Sciatic nerve (tissue), 2 donors: ENCODE data around the gene TBX3. TPM values are rescaled to one million over a fixed set of nuclear protein-coding genes. Genes with fewer than 3 reads are reported as not detected.
A peak's percentile ranks its signal among the peaks of the same experiment; 100 is the strongest.

Experiments used
- ATAC-seq: fragments of 200-7000 bp; cut with Tn5 transposase; one replicate; pipeline ENCODE4 v1.9.1; 2020; ENCODE audit warnings: mild to moderate bottlenecking, moderate library complexity
- DNase-seq: peaks from one replicate; pipeline ENCODE4 v3.0.0-alpha.2; 2020; ENCODE audit warnings: low spot score
- intact Hi-C: fragments of 100-400 bp; cut with DNase I; formaldehyde crosslinking; loops from one replicate; pipeline ENCODE4 v1.14.2; 2022
- total RNA-seq: library from RNA; stranded (reverse); fragmentation: NEBNext Ultra II Directional; extraction: Animal tissue kit (Norgen Biotek cat#: 25700); gene quantifications from one replicate; pipeline ENCODE4 v1.2.1, GENCODE V29; 2021
- donor health status: DM: no; HTN: no; CAD: no.
- donor health status: DM: no; HTN: no; CAD: no.

Gene TBX3
- total RNA-seq, 1 donor from 2014 or later = 26.3 TPM

DNA sequence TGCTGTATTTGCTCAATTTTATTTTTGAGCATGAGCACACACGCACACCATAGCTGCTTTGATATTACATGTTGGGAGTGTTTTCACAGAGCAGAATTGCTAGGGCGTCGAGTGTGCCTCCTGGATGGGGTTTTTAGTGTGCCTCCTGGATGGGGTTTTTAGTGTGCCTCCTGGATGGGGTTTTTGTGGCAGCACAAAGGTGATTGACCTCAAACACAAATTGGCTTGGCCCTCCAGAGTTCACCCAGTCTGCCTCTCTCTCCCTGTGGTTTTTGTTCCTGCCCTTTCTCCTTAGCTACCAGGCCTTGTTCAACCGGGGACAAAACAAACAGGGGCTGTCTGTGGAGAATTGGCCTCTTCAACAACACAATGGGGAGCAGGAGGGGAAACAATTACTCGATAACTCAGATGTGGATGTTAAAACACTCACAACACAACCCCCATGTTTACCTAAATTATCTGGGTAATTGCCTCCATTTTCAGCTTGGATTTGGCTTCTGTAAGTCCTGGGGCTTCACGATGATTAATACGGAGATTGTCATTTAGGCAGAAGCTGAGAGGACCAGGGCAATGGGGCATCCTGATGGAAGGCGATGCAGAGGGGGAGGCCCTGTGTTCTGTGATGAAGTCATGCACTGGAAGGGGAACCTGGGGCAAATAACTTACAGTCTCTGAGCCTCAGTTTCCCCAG lies 26.9 kb downstream of the TBX3 start:
- intact Hi-C loops = no loop called here
- DNase-seq = no peak
- no peak for ATAC-seq

DNA sequence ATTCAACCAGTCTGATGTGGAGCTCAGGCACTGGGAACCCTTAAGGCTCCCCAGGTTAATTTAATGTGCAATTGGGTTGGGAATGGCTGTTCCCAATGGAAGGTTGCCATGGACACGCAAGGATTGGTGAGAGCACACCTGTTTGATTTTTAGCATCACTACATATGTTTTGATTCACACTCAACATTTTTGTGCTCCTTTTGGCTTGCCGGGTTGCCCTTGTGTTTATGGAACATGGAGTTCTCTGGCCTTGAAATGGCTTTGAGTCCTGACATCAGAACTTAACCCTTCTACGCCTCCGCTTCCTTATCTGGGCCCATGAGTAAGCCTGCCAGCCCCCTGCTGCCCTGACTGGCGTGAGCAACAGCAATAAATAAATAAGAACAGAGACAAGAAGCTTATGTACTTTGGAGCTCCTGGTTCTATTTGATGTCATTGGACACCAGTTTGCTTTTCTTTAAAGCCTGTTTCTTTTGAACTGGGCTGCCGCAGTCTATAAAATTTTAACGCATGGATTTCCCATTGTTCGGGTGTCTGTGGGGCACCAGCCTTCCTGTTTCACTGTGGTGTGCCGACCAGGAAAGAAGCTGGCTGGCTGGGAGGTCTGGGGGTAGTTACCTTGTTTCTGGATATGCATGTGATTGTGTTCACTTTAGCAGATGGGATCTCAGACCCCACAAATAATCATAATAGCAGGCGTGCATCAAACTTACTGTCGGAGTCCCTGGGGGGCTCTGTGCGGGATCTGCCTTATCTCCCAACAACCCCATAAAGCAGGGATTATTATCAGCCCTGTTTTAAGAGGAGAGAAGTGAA lies 27.8 kb downstream of the TBX3 start:
- ATAC-seq = no peak
- intact Hi-C loops = no loop called here

DNA sequence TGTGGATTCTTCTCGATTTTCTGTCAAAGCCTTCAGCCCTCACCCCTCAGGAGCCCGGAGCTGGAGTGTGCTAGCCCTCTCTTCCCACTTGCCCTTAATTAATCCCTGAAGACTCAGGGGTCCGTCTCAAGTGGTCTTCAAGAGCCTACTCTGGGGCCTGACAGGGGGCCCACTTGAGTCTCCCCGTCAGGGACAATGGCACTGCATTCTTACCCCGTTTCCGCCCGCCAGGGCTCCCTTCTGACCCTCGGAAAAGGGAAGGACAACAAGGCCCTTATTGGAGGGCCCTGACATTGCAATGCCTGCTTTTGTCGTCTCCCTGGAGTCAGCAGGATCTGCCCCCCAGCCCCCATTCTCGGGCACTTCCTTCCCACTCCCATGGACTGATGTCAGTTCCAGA lies 34.4 kb downstream of the TBX3 start:
- intact Hi-C loops = no loop called here
- ATAC-seq (no peak), DNase-seq (peak; percentile 58)

More for the DNA sequence above, 27.8 kb downstream of the TBX3 start:
- no peak for DNase-seq

DNA sequence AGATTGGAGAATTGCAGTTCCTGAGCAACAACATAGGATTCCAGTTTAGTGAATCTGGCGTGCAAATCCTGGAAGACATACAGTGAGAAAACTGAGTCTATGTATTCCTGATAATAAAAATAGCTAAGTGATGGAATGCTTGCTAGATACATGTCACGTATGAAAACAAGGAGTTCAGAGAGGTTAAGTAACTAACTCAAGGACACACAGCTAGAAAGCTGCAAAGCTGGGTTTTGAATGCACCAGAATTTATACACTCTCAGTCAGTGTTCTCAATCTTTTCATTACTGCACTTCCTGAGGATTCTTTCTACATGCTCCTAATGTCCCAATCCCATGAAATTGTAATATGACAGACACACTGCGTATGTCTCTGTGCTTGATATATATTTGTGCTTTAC lies 35.3 kb downstream of the TBX3 start:
- no peak for DNase-seq
- intact Hi-C loops = no loop called here

DNA sequence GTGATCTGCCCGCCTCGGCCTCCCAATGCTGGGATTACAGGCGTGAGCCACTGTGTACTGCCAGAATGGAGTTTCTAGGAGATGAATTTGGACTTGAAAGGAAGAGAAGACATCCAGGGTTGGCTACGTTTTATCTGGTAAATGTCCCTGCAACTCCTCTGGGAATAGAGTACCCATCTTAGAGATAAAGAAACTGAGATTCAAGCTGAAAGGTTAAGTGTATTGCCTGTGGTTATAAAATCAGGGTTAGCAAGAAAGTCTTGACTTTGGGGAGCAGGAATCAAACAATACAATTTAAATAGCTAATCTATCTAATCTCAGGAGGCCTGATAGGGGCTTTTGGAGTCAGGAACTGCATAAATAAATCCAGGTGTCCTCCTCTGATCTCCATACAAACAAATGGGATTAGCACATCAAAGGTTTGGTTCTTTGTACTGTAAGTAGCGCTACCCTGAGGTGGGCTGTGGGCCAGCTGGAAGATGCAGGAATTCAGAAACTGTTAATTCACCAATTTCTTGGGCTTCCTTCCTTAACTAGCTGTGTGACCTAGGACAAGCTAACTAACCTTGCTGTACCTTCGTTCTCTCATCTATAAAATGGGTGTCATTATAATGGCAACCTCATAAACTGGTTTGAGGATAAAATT lies 45.1 kb downstream of the TBX3 start:
- ATAC-seq (no peak), DNase-seq (no peak)
- intact Hi-C loops = no loop called here

More for the DNA sequence above, 35.3 kb downstream of the TBX3 start:
- no peak for ATAC-seq

DNA sequence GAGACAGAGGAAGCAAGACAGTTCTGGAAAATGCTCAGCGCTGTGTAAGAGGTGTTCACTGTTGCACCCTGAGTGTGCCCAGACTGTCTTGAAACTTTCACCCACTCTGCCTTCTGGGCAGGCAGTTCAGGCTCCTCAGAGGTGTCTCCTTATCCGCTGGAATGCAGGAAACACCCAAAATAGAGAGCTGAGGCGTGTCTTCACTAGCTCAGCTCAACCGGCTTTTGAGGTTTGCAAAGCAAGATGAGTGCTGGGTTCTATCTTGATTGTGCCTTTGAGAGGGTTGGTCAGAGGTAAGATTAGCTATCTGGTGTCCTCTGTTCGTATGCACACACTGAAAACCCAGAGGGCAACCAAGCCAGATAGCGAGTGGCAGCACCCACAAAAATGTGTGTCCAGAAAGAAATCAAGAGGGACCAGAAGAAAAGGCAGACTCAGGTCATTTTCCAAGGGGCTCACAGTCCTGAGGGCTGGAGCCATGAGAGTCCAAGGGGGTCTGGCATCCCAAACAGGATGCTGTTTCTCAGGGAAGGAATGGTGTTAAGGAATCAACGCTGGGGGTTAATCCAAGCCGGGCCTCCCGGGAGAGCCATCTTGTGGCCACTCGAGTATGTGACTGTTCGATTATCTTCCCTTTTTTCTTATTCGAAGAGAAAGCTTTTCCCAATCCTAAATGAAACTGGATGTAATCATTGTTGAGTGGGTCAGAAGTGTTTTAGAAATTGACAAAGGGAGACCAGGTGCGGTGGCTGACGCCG lies 47.1 kb downstream of the TBX3 start:
- DNase-seq = no peak
- no peak for ATAC-seq
- intact Hi-C loops = no loop called here

DNA sequence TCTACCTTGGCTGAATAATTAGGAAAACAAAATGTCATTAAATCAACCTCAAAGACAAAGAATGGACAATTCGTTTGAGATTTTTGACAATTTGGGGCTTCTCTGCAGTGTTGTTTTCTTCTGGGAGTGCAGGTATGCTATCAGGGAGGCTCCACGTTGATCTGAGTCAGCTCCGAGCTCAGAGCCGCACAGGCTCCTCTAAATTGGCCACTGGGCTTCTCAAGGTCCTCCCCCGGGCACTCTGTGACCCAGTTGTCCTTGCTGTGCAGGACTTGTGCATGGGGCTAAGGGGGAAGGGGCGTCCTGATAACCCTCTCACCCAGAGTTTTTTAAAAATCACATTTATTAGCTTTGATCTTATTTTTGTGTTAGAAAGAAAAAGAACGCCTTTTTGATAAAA lies 52.7 kb downstream of the TBX3 start:
- ATAC-seq (no peak), DNase-seq (no peak)
- intact Hi-C loops = no loop called here

DNA sequence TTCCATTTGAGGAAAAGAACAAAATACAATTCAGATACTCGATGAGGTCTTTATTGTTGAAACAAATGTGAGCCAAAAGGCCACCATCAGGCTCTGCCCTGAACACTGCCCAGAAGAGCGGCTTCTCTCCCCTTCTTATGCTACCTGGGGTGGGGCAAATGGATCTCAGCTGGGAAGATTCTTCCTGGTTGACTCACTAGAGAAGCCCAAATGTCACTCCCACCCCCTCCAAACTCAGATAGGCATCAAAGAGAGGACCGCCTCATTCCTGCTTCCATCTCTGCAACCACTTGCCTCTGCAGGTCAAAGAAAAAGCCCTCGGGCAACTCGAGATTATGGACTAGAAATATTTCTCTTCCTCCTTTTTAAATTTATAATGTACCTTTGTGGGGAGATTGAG lies 55.8 kb downstream of the TBX3 start:
- DNase-seq = no peak
- intact Hi-C loops = no loop called here
- ATAC-seq = no peak

DNA sequence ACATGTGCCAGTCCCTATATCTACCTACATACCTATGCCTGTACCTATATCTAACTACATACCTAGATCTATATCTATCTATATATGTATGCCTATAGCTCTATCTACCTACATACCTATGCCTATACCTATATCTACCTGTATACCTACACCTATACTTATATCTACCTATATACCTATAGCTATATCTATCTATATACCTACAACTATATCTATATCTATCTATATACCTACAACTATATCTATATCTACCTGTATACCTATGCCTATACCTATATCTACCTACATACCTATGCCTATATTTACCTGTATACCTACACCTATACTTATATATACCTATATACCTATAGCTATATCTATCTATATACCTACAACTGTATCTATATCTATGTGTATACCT lies 56.6 kb downstream of the TBX3 start:
- ATAC-seq (no peak), DNase-seq (no peak)
- intact Hi-C loops = no loop called here

DNA sequence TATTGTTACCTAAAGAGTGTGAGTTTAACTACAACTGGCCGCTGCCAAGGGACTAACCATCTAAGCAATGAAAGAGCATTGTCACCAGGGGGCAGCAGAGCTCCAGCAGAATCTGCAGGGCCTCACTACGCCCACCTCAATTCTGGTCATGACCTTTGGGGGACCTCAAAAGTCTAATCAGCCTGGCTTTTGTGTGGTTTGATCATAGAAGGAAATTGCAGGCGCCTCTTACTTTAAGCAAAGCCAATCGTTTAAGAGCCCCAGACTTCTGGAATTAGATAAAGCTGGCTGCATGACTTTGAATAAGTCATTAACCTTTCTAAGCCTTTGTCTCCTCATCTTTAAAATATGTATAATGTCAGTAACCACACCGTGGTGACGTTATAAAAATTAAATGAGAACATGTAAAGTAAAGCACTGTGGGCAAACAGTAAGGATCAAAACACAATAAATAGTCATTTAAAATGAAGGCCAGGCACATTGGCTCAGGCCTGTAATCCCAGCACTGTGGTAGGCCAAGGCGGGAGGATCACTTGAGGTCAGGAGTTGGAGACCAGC lies 58.6 kb downstream of the TBX3 start:
- intact Hi-C loops = no loop called here
- no peak for DNase-seq
- no peak for ATAC-seq

DNA sequence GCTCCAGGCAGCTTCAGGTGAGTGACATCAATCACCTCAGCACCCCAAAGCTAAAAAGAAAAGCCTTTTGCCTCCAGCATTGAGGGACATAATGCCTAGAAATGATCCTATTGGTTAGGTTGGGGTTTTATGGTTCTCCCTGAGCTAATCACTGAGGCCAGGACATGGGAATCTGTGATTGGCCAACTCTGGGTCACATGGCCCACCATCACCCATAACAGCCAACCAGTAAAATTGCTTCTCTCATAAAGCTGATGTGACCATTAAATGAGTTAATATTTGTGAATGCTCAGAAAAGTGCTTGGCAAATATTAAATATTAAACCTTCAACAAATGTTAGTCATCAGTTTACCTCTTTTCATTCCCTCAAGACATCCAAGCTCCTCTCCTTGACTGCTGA lies 60.2 kb downstream of the TBX3 start:
- intact Hi-C loops = no loop called here
- ATAC-seq = no peak
- no peak for DNase-seq
